Testis (tissue), 3 donors: ENCODE data around the gene HOXA6. TPM values are rescaled to one million over a fixed set of nuclear protein-coding genes. Genes with fewer than 3 reads are reported as not detected.
A peak's percentile ranks its signal among the peaks of the same experiment; 100 is the strongest.

ENCODE experiments used
- DNase-seq: peaks from one replicate; pipeline ENCODE4 v3.0.0-alpha.2; 2019
- H3K27ac ChIP-seq, 2 donors: fragments of 200-600 bp; sonication (generic); one replicate each; pipeline ENCODE4 v1.5.1; 2019
- H3K27me3 ChIP-seq: fragments of 200-600 bp; sonication (generic); one replicate; pipeline ENCODE4 v1.5.1; 2019
- H3K36me3 ChIP-seq: fragments of 200-600 bp; sonication (generic); one replicate; pipeline ENCODE4 v1.5.1; 2017; ENCODE audit warnings: low read depth; ENCODE audit errors: missing control alignments
- H3K4me1 ChIP-seq: fragments of 200-600 bp; sonication (generic); one replicate; pipeline ENCODE4 v1.5.1; 2019
- H3K4me3 ChIP-seq, 2 donors: fragments of 200-600 bp; sonication (generic); one replicate each; pipeline ENCODE4 v1.5.1; 2017 to 2019
- H3K9me3 ChIP-seq: fragments of 200-600 bp; sonication (generic); one replicate; pipeline ENCODE4 v1.5.1; 2017
- POLR2A ChIP-seq: fragments of 450-650 bp; IDR thresholded peaks from one replicate; pipeline ENCODE4 v1.6.1; 2017; ENCODE audit warnings: antibody characterized with exemption, mild to moderate bottlenecking, moderate library complexity
- WGBS, 2 donors: methylation state at CpG; one replicate each; pipeline ENCODE4 v1.1.5; 2018; 5-methylcytosine and 5-hydroxymethylcytosine counted together
- intact Hi-C: fragments of 100-400 bp; cut with DNase I; formaldehyde crosslinking; loops from one replicate; pipeline ENCODE4 v1.15.1; 2023; ENCODE audit warnings: low total_unique reads
- polyA plus RNA-seq: library from polyadenylated mRNA; stranded (reverse); fragments of 350-450 nt; fragmentation: Illumina TruSeq; extraction: RNeasy Lipid Tissue Mini Kit (QIAGEN cat#74804); gene quantifications from one replicate; pipeline ENCODE4 v1.2.3, GENCODE V29; 2014; ENCODE audit warnings: low read depth, low replicate concordance; ENCODE audit not compliant: insufficient read depth
- total RNA-seq, 2 donors: library from RNA; depleted of rRNA; stranded (reverse); fragments of >200 nt; gene quantifications; one replicate each; pipeline ENCODE4 v1.2.3, GENCODE V29; 2016
- TF ChIP-seq, protein P1 (sequence below), 3 experiments: fragments of 450-650 bp in 2 of 3; fragments of 200-600 bp in 1 of 3; sonication (generic) in 1 of 3; IDR thresholded peaks; one replicate each; pipeline ENCODE4 v1.5.1; 2016 to 2019; ENCODE audit warnings: antibody characterized with exemption in 3 of 3, mild to moderate bottlenecking in 2 of 3, moderate library complexity in 1 of 3

HOXA6 gene
- total and polyA plus RNA-seq, 3 donors from 2014 or later, result 0.37 TPM; not detected in 2

DNA sequence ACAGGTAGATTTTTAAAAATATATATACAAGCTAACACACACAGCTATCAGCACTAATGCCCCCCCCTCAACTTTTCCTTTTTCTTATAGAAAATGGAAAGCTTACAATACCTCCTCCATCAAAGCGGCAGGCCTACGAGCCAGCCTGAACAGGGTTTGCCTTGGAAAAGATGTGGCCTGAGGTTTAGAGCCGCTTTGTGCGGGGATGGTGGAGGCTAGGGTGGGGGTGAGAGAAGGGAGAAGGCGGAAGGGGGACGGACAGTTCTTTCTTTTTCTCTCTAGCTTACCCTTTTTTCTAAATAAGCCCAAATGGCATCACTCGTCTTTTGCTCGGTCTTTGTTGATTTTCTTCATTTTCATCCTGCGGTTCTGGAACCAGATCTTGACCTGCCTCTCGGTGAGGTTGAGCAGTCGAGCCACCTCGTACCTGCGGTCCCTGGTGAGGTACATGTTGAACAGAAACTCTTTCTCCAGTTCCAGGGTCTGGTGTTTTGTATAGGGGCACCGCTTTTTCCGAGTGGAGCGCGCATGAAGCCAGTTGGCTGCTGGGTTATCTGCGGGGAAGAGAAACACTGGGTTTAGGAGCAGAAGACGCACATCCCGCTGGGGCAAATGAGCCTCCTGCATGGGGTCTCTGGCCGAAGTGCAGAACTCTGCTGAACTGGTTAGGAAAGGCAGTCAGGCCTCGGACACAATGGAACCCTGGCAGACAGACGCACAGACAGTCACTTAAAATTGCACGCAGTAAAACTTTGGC lies 15.9 kb upstream of the HOXA6 start:
- Histone ChIP-seq H3K4me1 (peaks cover 10% of the 10 kb centered on the region), H3K27me3 (peaks cover 4% of the 10 kb centered on the region), H3K36me3 (no peaks in the 10 kb centered on the region), H3K27ac (no peak overlapping the region), H3K4me3 (no peak overlapping the region), H3K9me3 (no peaks in the 10 kb centered on the region)
- TF ChIP-seq POLR2A, result no peak
- TF ChIP-seq, protein P1, sequence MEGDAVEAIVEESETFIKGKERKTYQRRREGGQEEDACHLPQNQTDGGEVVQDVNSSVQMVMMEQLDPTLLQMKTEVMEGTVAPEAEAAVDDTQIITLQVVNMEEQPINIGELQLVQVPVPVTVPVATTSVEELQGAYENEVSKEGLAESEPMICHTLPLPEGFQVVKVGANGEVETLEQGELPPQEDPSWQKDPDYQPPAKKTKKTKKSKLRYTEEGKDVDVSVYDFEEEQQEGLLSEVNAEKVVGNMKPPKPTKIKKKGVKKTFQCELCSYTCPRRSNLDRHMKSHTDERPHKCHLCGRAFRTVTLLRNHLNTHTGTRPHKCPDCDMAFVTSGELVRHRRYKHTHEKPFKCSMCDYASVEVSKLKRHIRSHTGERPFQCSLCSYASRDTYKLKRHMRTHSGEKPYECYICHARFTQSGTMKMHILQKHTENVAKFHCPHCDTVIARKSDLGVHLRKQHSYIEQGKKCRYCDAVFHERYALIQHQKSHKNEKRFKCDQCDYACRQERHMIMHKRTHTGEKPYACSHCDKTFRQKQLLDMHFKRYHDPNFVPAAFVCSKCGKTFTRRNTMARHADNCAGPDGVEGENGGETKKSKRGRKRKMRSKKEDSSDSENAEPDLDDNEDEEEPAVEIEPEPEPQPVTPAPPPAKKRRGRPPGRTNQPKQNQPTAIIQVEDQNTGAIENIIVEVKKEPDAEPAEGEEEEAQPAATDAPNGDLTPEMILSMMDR (IDR thresholded peaks at IDR 0.05), result no peak
- WGBS, 2 donors, result 53 to 54% methylated on average over 24 of the region's 24 CpGs
- intact Hi-C loops, result loop anchor here (10.0 kb wide), 1 partner anchor 789 kb away; no protein-coding TSS in a partner anchor
- DNase-seq, result no peak

GRCh38 chr7:27162561-27163287 lies 15.2 kb upstream of the HOXA6 start:
- peaks cover 4% of the 10 kb centered on the region for H3K27me3 ChIP-seq
- no peak for DNase-seq
- no peak overlapping the region for H3K27ac ChIP-seq
- TF ChIP-seq, protein P1 (IDR thresholded peaks at IDR 0.05), result no peak
- TF ChIP-seq POLR2A, result no peak
- 65 to 67% methylated on average over 7 of the region's 7 CpGs for WGBS, 2 donors
- no peak overlapping the region for H3K4me3 ChIP-seq
- no peaks in the 10 kb centered on the region for H3K36me3 ChIP-seq
- no peaks in the 10 kb centered on the region for H3K9me3 ChIP-seq
- peaks cover 10% of the 10 kb centered on the region for H3K4me1 ChIP-seq
- intact Hi-C loops, result loop anchor here (10.0 kb wide), 1 partner anchor 788 kb away; no protein-coding TSS in a partner anchor

DNA sequence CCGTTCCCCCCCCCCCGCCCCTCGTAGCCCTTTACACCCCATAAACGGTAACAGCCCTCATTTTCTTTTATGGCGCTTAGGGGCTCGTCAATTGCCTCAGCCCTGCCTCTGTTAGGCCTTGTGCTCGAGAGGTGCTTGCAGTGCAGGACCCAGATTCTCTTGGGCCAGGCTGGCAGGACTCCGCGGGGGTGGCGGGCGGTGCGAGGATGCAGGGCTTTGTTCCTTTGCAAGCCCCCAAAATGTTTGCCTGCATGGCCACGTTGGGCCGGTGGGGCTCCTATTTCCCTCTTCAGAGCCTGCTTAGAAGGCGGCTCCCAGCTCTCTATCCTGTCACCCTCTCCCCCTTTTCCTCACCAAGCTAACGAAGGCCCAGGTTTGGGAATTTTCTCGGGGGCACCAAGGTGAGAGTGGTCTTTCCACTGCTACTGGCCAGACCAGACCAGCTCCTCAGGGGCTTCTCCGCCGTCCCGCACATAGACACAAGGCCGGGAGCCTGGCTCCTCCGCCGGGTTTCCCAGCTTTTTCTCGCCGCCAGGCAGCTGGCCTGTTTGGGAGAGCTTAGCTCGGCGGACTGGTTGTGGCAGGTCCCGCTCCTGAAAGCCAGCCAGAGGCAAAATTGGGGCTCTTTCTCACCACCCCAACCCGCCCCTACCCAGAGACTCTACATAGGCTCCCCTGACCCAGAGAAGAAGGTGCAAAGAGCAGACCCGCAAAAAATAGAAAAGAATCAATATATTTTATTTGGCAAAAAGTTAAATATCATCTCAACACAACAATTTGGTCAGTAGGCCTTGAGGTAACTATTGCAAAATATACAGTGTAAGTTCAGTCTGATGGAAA lies 14.4 kb upstream of the HOXA6 start:
- H3K4me1 ChIP-seq, result peaks cover 10% of the 10 kb centered on the region
- H3K9me3 ChIP-seq, result no peaks in the 10 kb centered on the region
- TF ChIP-seq, protein P1 (IDR thresholded peaks at IDR 0.05), result no peak
- TF ChIP-seq POLR2A, result no peak
- H3K27me3 ChIP-seq, result peaks cover 4% of the 10 kb centered on the region
- no peaks in the 10 kb centered on the region for H3K36me3 ChIP-seq
- no peak overlapping the region for H3K27ac ChIP-seq
- 41 to 51% methylated on average over 24 to 30 of the region's 30 CpGs for WGBS, 2 donors
- intact Hi-C loops, result loop anchor here (10.0 kb wide), 1 partner anchor 787 kb away; no protein-coding TSS in a partner anchor
- peak overlapping the region in 1 of 2 donors; percentile 62 for H3K4me3 ChIP-seq
- DNase-seq, result no peak

GRCh38 chr7:27161214-27161720 lies 13.7 kb upstream of the HOXA6 start:
- no peaks in the 10 kb centered on the region for H3K9me3 ChIP-seq
- peak overlapping the region; percentile 46 to 62 for H3K4me3 ChIP-seq
- H3K36me3 ChIP-seq, result no peaks in the 10 kb centered on the region
- peaks cover 10% of the 10 kb centered on the region for H3K4me1 ChIP-seq
- intact Hi-C loops, result loop anchor here (10.0 kb wide), 1 partner anchor 786 kb away; no protein-coding TSS in a partner anchor
- peaks cover 1% of the 10 kb centered on the region for H3K27me3 ChIP-seq
- WGBS, 2 donors, result 4 to 6% methylated on average over 19 to 27 of the region's 27 CpGs
- no peak for TF ChIP-seq POLR2A
- TF ChIP-seq, protein P1 (IDR thresholded peaks at IDR 0.05), result peak in 1 of 3 experiments; percentile 45
- DNase-seq, result no peak
- H3K27ac ChIP-seq, result no peak overlapping the region
